ENCODE measurements around the gene TPGS1.

Gene TPGS1

DNA sequence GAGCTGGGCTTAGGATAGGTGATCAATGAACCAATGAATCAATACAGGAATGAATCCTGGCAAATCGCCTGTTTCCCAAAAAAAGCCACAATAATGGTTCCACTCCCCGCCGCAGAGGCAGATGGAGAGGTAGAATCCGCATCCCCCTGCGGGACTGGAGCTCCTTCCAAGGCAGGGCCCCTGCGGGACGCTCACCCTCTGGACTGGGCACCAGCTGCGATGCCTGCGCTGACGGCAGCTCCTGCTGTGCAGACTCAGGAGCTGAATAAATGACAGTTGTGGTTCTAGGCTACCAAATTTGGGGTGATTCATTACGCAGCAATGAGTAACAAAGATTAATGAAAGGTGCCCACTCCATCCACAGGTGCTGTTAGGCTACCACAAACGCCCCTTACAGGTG is 15.4 kb downstream of the TPGS1 start:
- DNase-seq = no peak

DNA sequence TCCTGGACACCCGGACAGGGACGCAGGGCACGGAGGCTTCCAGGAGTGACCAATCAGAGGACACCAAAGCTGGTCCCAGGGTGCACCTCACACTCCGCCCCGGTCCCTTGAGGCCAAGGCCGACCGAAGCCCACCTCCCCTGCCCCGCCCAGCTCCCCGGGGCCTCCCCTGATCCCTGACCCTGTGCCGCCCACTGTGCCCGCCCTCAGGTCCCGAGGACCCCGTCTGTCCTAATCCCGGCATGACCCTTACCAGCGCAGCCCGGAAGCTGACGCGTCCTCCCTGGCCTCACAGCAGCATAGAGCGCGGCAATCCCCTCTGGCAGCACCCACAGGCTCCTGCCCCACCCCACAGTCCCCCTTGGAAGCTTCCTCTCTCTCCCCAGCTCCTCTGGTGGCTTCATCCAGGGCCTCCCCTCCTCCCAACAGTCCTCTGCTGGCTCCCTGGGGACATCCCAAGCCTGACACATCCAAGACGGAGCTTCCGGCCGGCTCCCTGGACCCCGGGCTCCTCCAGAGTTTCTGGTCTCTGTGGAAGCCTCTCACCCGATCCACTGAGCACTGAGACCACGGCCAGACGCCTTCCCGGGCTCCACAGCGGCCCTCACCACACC is 16.9 kb downstream of the TPGS1 start:
- peak; percentile 37 for DNase-seq

DNA sequence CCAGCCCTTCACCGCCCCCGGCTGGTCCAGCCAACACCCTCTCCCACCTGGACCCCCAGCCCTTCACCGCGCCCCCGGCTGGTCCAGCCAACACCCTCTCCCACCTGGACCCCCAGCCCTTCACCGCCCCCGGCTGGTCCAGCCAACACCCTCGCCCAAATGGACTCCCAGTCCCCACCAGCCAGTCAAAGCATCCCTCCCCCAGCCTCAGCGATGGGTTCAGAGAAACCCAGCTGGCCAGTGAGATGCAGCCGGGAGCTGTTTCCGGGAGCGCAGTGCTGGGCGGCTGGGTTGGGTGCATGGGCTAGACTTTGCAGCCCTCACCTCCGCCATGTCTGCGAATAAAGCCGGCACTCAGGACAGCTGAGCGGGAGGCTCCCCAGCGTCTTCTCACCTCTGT is 17.7 kb downstream of the TPGS1 start:
- no peak for DNase-seq

DNA sequence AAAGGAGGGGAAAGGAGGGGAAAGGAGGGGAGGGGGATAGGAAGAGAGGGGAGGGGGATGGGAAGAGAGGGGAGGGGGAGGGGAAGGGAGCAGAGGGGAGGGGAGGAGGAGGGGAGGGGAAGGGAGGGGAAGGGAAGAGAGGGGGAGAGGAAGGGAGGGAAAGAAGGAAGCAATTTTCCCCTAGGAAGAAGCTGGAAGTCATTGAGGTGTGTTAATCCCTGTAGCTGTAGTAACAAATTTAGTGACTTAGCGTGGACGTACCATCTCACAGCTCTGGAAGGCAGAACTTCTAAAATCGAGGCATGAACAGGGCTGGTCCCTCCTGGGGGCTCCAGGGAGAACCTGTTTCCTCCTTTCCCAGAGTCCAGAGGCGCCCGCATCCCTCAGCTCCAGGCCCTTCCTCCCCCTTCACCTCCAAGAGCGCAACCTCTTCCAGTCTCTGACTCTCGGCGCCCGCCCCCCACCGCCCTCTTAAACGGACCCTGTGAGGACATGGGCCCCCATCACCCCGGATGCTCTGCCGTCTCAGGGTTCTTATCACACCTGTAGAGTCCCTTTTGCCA is 18.6 kb downstream of the TPGS1 start:
- DNase-seq = no peak

DNA sequence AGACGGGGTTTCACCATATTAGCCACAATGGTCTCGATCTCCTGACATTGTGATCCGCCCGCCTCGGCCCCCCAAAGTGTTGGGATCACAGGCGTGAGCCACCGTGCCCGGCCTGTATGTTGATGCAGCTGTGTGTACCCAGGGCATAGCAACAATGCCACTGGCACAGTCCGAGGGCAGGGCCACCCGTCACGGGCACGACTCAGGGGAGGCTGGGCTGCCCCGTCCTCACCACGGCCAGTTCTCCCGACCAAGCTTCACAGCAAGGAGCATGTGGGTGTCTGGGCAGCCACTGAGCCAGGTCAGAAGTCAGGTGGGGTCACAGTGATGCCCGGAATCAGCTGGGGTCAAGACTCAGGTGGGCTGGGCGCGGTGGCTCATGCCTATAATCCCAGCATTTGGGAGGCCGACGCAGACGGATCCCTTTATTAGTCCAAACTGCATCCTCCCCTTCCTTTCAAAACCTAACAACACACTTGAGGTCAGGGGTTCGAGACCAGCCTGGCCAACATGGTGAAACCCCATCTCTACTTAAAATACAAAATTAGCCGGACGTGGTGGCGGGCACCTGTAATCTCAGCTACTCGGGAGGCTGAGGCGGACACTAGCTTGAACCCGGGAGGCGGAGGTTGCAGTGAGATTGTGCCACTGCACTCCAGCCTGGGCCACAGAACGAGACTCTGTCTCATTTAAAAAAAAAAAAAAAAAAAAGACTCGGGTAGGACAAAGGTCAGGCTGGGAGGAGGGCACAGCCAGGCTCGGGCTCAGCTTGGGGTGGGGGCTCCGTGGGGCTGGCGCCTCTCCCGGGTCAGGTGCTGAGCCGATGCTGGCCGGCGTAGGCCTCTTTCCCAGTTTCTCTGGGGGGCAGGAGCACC is 23.1 kb downstream of the TPGS1 start:
- no peak for DNase-seq

DNA sequence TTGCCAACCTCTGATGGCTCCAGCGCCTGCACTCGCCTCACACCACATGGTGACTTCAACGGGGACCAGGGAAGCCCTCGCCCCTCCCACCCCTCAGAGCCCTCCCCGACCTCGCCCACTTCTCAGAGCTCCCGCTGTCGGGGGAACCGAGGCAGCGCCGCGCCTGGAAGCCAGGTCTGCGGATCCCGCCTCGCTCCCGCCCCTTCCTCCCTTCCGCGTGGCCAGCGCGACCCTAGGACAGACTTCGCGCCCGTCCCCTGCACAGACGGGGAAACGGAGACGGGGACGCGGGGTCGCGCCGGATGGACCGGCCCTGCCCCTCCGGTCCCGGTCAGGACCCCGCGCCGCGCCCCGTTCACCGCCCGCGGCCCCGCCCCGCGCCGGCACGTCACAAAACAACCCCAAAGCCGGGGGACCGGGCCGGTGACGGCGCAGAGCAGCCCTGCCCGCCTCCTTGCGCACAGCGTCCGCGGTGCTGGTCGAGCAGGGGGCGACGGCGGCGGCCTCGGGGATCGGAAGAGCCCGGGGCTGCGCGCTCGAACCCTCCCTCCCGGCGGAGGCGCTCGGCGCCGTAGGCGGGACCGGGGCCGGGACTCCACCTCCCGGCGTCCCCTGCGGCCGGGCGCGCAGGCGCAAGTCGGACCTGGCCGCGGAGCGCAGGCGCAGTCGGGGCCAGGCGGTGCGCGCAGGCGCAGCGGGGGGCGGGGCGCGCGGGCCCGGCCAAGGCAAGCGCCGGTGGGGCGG is 23.9 kb downstream of the TPGS1 start:
- DNase-seq = peak; percentile 83

DNA sequence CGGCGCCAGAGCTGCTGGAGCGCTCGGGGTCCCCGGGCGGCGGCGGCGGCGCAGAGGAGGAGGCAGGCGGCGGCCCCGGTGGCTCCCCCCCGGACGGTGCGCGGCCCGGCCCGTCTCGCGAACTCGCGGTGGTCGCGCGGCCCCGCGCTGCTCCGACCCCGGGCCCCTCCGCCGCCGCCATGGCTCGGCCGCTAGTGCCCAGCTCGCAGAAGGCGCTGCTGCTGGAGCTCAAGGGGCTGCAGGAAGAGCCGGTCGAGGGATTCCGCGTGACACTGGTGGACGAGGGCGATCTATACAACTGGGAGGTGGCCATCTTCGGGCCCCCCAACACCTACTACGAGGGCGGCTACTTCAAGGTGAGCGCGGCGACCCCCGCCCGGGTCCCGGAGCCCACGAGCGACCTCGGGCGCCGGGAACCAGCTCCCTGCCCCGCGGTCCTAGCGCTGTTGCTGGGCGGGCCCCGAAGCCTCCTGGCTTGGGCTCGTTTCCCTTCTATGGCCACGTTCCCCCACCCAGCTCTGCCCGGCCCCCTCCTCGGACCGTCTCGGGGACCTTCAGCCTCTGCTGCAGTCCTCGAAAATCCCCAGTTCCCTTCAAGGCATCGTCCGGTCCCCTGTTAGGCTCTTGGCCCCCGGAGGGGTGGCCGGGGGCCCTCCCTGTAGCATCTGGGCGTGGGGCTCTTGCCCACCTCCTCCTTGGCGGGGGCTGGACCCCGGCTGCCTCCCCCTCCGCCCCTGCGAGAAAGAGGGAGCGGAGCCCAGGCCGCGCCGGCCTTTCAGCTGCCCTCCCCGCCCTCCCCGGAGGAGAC is 24.7 kb downstream of the TPGS1 start, which contains the start of gene CDC34:
CDC34 (plus strand) TSS at position 8 of the 808 bp plus-strand sequence; CDS start at position 180, 172 bp downstream.
- no peak for DNase-seq

DNA sequence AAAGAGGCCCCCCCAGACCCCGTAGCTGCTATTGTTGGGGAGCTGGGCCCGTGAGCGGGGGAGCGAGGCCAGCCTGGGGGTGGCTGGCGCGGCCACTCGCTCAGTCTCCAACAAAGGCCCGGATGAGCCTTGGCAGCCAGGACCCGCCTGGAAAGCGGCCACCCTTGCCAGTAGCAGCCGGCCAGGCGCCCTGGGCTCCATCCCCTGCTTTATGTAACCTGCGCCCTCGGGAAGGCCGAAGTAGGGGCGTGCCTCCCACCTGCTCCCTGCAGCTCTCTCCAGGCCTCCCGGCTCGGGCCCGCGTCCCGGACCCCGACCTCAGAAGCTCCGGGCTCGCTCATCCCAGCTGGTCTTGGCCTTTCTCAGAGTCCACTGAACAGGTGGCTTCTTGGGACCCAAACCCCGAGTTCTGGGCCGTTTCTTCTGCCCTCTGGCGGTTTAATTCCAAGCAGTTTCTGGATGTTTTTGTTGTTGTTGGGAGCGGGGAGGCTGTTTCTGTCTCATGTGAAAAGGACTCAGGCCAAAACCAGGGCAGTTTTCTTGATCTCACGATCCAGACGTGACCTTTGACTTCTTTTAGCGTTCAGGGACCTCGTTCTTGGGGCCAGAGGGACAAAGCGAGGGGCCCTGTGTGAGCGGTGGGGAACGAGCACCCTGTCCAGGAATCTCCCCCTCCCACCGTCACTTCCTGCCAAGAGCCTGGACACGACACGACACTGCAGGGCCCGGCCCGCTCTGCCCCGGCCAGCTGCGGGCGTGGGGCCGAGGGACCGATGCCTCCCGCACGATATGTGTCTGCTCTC is 25.5 kb downstream of the TPGS1 start:
- no peak for DNase-seq

DNA sequence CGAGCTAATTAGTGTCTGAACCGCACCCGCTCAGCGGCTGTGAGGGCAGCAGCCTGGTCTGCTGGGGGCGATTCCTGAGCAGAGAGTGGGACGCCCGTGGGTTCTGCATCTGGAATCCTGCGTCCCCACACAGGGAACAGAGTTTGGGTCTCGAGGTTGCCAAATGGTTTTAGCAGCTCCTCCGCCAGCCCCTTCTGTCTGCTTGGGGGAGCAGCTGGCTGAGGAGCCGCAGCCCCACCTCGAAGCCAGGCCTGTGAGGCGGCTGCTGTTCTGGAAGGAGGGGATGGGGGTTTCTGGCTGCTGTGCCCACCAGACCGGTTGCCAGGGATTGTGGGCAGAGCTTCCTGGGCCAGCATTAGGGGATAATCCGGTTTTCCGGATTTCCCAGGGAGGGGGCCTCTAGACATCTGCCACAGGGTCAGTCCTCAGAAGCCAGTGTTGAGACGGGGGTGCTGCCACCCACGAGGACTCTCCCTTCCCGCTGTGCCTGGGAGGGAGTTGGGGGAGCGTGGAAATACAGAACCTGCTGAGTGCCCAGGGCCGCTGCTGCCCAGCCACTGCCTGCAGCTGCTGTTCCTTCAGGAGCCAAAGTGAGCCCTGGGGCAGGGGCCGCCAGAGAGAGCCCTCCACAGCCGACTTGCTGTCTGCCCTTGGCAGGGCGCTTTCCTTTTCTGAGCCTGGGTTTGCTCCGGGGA is 26.2 kb downstream of the TPGS1 start:
- DNase-seq = no peak

DNA sequence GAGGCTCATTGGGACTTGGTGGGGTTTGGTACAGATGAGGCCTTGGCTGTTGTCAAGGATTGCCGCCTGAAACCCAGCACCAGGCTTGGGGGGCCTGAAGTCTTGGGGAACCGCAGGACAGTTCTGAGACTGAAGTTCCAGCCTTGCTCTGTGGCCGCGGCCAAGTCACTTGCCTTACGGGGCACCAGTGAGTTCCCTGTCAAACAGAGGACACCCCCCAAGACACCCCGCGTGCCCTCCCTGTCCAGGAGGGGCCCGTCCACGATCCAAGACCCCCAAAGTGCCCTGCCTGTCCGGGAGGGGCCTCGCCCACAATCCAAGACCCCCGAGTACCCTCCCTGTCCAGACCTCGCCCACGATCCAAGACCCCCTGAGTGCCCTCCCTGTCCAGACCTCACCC is 26.8 kb downstream of the TPGS1 start:
- DNase-seq = no peak

DNA sequence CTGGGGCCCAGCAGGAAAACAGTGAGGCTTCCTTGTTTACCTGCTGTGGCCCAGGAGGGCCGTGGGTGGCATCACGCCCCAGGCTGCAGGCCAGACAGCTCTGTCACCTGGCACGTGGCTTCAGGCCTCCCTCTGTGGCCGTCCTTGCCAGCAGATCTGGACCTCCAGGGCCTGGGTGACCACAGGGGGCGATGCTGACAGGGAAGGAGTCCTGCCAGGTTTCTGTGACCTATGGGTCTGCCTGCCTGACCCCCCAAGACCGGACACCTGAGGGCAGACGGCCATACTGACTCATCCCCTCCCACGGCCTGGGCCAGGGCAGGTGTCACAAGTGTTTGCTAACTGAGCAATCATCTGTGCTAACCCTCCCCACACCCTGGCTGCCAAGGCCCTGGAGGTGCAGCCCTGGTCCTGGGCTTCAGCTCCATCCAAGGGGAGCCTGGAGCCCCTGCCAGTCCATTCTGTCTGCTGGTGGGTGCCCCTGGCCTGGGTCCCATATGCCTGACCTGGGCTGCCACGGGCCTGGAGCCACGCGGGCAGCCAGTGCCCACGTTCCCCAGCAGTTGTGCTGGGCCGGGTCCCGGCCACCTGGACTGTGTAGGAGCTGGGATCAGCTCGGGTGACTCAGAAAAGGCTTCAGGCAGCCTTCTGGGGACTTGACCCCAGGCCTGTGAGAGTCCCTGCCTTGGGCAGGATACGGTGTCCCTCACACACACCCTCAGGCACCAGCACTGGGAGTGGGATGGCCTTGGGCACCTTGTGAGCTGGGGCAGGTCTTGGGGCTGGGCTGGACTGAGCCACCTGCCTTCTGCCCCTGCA is 27.9 kb downstream of the TPGS1 start:
- DNase-seq = no peak

DNA sequence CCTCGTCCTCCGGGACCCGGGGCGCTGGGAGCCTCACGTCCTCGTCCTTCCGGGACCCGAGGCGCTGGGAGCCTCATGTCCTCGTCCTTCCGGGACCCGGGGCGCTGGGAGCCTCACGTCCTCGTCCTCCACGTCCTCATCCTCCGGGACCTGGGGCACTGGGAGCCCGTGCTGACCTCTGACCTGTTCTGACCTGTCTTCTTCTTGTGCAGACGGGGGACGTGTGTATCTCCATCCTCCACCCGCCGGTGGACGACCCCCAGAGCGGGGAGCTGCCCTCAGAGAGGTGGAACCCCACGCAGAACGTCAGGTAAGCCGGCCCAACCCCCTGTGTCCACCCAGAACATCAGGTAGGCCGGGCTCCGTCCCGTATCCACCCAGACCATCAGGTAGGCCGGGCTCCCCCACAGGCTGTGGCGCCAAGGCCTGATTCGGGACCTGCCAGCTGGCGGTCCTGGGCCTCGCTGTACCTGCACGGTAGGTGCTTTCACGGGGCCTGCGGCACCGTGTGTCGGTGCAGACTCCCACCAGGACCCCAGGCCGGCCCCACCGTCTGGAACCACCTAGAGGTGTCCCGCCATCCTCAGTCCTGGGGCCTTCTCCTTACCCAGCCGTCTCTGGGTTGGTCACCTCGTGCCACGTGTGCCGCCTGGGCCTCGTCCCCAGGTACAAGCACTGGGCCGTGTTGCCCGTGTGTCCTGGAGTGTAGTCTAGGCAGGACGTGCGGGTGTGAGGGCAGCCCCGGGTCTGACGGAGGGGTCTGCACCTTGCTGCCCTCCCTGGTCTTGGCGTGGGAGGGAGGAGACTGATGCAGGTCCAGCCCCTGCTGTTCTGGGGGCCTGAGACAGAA is 29.0 kb downstream of the TPGS1 start:
- no peak for DNase-seq

DNA sequence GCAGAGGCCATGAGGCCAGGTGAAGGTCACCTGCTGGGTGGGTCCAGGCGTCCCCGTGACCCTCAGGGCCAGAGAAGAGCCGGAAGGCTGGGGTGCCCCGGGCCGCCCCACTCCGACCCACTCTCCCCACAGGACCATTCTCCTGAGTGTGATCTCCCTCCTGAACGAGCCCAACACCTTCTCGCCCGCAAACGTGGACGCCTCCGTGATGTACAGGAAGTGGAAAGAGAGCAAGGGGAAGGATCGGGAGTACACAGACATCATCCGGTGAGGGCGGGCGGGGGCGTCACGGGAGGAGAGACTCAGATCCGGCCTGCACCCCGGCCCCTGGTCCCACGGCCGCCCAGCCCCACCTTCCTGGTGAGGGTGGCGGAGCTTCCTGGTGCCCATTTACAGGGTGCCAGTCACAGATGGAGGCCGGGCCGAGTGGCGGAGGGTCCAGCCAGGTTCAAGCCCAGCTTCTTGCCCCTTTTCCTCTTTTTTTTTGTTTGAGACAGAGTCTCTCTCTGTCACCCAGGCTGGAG is 29.6 kb downstream of the TPGS1 start:
- DNase-seq = no peak

DNA sequence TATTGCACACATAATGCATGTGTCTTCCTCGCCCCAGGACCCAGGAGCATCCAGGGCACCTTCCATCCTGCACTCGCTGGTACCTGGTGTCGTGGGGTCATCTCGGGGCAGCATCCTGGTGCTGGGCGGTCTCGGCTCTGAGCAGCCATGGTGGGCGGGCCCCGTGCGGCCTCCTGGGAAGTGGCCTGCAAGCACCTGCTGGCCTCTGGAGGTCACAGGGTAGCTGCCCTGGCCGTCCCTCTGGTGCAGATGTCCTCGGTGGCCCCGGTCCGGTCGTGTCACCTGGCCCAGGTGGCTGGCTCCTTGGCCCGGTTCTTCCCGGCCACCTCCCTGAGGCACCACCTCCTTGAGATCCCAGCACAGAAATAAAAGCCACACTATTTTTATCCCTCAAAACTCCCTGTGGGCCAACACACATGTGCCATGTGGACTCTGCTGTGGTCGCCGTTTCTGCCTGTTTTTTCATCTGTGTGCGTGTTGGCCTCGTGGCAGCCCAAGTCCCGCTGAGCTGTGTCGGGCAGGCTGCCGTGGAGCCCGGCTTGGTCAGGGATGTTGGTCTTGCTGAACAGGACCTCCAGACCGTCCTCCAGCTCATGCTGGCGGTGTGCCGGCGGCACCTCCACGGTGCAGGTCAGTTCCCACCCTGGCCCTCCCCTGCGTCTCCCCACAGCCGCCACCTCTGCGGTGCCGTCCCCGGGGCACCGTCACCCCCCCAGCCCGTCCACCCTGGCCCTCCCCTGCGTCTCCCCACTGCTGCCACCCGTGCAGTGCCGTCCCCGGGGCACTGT is 31.5 kb downstream of the TPGS1 start:
- DNase-seq = no peak

DNA sequence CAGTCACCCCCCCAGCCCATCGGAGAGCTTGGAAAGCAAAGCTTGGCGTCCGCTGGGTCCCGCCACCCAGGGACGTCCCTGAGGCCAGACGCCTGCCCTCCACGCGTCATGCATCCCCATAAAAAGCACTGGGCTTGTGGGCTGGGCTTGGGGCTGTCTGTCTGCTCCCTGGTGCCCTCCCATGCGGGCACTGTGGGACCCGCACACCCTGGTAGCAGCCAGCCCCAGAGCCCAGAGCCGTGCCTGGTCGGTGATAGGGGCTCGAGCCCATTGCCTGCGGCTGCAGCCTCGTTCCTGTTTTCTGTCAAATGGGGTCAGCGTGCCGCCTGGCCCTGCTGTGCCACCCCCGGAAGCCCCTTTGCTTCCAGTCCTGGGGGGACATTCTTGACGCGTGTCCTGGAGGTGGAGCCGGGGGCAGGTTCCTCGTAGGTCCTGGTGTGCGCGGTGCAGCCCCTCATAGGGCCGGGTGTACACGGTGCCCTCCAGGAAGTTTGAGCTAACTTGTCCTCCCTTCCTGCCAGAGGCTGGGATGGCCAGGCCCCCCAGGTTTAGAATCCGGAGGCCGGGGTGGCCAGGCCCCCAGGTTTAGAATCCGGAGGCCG is 32.2 kb downstream of the TPGS1 start:
- DNase-seq = no peak

DNA sequence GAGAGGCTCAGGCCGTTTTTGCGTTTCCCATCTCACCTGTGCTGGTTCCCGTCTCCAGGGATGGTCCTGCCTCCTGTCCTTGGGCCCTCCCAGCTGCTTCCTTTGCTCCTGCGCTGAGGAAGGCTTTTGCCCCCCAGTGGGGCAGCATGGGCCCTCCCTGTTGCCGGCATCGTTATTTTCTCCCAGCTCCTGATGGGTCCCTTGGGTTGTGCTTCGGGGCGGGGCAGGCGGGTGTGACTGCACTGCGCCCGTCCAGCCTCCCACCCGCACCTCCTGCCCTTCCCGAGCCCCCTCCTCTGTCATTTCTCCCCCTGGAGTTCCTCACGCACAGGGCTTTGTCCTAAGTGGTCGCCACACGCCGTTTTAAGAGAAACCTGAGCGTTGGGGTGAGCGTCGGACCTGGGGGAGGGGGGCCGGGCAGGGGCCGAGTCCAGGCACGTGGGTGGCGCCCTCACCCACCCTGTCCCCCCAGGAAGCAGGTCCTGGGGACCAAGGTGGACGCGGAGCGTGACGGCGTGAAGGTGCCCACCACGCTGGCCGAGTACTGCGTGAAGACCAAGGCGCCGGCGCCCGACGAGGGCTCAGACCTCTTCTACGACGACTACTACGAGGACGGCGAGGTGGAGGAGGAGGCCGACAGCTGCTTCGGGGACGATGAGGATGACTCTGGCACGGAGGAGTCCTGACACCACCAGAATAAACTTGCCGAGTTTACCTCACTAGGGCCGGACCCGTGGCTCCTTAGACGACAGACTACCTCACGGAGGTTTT is 33.8 kb downstream of the TPGS1 start:
- DNase-seq = no peak

DNA sequence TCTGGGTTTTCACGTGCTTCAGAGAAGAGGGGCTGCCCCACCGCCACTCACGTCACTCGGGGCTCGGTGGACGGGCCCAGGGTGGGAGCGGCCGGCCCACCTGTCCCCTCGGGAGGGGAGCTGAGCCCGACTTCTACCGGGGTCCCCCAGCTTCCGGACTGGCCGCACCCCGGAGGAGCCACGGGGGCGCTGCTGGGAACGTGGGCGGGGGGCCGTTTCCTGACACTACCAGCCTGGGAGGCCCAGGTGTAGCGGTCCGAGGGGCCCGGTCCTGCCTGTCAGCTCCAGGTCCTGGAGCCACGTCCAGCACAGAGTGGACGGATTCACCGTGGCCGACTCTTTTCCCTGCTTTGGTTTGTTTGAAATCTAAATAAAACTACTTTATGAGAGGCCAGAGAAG is 34.4 kb downstream of the TPGS1 start:
- no peak for DNase-seq

Measured in NCI-H1436 (cell line).